RCC 7860 (cell line): ENCODE results near the gene LPAR5.

ENCODE experiments used
- DNase-seq: peaks from one replicate; pipeline ENCODE4 v3.0.0-alpha.2; 2015; ENCODE audit warnings: low spot score
- FAIRE-seq: peaks from 2 replicates; lab custom pipeline; 2012; peaks lifted over from hg19 to GRCh38; lab: Jason Lieb, UNC

The LPAR5 gene

DNA sequence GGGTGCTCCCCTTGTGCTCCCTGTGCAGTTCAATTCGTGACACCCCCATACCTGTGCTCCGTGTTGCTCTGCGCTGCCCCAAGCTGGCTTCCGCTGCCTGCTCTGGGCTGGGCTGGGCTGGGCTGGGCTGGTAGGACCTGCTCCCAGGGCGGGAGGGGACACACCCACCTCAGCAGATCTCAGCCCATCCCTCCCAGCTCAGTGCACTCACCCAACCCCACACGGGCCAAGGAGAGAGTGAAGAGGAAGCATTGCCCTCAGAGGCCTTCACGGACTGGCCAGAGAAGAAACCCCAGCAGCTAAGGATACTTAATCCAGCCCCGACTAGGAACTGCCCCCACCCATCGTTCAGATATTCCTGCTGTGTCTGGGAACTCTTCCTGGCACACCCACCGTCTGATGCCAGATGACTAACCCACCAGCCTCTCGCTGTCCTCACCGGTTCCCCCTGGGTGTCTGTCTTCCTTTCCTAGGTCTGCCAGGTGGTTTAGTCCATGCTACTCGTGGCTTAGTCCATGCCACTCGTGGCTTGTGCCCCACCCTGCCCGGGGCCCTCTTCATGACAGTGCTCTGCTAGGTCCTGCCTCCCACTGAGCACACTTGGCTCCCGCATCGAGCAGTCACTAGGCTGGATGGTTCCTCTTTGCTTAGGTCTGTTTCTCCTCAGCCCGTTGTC is at the start of gene LPAR5:
LPAR5 (minus strand) TSS at position 104 of the 676 bp plus-strand sequence. CDS start 14,711 bp downstream, outside the sequence.
- peak; percentile 31 for DNase-seq

DNA sequence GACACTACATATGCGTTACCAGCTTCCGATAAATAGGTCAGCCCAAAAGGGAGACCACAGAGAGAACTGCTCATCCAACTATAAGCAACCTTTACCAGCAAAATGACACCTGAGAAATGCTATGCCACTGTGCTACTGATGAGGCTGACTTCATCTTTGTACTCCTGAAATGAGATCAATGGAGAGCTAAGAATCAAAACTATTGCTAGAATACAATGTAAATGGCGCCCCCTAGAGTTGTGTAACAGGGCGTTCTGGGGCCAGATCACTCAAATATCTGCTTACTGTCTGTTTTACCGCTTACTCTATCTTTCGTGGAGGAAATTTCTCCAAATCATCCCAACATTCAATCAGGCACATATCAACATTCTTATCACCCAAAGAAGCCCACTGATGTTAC is 48.9 kb upstream of the LPAR5 start:
- DNase-seq: peak; percentile 6
- no peak for FAIRE-seq

More for the DNA sequence above, at the start of gene LPAR5:
- FAIRE-seq: no peak

DNA sequence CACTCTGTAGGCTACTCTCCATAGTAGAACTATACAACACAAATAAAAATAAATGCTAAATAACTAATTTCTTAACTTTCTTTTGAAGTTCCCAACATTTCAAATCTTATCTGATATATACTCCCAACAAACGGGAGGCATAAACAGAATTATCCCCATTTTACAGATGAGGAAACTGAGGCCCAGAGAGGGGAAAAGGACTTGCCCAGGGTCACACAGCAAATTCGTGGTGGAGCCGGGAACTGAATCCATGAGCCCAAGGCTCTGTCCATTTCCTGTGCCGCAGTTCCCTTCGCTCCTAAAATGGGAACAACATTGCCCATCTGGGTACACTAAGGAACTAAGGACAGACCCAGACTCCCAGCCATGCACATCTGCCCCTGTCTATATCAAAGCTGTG is 41.2 kb upstream of the LPAR5 start:
- DNase-seq: no peak
- FAIRE-seq: no peak

DNA sequence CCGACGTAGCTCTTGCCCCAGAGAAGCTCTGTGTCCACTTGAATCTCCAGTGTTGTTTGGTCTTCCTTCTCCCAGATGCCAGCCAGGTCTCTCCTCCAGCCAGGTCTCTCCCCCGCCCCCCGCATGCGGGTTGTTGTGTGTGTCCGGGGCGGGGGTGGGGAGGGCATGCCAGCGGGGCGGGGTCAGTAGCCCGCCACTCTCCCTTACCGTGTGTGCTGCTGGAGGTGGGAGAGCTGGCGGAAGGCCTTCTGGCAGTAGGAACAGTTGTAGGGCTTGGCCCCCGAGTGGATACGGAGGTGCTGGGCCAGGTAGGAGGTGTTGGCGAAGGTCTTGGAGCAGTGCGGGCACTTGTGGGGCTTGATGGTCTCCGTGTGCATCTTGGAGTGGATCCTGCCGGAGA is 36.4 kb upstream of the LPAR5 start:
- DNase-seq: no peak
- FAIRE-seq: no peak

DNA sequence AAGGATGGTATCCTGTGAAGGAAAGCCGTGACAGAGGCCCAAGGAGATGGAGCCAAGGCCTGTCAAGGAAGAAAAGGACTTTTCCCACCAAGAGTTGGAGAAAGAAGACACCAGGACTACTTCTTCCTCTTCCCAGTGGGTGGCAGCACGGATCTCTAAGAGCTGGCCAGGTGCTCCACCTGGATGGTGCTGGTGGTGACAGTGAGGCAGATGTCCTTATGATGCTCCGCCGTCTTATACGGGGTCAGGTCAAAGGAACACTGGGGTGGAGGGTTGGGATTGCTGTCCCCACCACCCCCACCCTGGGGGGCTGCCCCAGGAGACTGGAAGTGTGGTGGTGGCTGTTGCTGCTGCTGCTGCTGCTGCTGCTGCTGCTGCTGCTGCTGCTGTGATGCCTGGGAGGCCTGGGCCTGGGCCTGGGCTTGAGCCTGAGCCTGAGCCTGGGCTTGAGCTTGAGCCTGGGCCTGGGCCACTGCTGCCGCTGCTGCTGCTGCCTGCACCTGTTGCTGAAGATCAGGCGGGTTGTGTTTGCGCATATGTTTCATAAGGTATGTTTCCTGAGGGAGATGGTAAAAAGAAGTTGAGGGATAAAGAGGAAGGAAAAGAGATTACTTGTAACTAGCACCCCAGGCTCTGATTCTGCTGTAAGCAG is 31.9 kb upstream of the LPAR5 start:
- no peak for DNase-seq
- no peak for FAIRE-seq

DNA sequence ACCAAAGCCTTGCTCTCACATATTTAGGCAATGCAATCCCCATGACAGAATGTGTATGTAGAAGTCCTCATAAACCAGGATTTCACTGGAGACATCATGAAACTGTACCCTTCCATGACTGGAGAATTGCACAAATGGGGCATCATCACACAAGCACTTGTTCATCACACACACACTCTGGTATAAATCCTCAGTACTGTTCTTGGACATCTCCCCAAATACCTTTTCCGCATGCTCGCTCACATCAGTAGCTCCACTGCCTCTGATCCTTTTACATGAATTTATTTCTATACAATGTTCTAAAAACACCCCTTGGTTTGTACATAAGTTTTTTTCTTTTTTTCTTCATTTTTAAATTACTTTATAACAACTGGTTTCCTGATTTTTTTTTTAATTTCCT is 30.5 kb upstream of the LPAR5 start:
- DNase-seq: no peak
- FAIRE-seq: no peak

DNA sequence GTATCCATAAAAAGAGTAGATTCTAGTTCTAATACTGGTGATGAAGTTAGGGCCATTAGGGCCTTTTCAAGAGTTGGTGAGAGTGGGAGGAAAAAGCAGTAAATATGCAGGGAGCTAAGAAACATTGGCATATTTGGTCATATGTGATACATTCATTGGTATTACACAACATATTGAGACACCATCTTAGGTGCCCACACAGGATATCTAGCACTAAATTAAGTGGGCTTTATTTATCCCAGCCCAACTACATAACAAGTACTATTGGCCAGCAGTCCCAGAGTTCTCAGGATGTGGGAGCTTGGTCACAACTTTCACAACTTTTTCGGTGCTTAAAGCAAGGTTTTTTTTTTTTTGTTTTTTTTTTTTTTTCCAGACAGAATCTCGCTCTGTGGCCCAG is 29.1 kb upstream of the LPAR5 start:
- DNase-seq: no peak
- no peak for FAIRE-seq

DNA sequence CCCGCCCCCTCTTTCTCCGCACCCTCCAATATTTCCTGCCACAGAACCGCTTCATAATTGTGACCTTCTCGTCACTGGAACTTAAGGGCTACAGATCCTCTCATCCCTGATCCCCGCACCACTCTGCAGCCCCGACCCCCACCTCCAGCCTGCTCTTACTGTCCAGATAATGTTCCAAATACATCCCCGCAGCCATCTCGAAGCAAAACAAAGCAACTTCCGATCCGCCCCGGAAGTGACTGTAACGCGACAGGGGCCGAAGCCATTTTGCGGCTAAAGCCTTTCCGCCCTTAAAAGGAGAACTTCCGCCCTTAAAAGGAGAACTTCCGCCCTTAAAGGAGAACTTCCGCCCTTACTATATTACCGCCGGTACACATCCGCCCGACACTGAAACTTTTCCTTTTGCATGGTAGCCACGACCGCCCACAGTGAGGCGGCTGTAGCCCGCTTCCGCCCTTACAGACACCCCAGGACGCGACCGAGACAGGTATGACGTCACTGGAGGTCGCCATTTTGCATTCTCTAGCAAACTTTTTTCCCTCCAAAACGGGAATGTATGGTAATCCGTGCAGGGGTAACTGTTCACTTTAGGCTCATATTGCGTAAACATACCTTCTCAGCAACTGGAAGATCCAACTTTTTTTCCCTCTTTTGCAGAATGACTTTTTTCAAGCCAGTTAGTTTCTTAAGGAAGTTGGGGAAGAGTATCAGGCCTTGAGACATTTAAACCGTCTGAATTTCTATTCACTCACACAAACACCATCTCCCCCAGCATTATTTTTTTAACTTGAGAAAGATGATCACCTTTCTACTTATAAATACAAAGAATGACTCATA is 27.4 kb upstream of the LPAR5 start, which contains the start of gene ING4:
ING4 (minus strand) TSS at position 214 of the 837 bp plus-strand sequence; CDS start at position 196, 18 bp downstream.
- FAIRE-seq: peak; percentile 90
- DNase-seq: peak; percentile 98

DNA sequence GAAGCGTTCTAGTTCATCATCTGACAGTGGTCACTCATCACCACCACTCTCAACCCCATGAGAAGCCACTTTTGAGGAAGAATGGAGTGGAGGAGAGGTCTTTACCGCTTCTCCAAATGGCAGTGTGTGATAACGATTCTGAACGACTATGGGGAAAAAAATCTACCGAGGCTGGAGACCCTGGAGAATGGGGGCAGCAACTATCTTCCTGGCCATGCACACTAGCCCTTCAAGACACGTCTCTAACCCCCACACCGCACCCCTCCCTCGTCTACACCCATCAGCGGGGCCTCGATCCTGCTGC is 26.8 kb upstream of the LPAR5 start:
- DNase-seq: no peak
- FAIRE-seq: no peak

DNA sequence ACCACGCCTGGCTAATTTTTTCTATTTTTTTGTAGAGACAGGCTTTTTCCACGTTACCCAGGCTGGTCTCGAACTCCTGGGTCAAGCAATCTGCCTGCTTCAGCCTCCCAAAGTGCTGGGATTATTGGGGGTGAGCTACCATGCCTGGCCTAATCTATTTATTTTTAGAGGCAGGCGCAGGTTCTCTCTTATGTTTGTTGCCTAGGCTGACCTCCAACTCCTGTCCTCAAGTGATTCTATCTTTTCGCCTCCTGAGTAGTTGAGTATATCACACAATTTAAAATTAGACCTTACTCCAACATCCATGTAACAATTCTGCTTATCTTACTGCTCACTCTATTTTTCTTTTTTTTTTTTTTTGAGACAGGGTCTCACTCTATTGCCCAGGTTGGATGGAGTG is 18.2 kb upstream of the LPAR5 start:
- no peak for FAIRE-seq
- no peak for DNase-seq

DNA sequence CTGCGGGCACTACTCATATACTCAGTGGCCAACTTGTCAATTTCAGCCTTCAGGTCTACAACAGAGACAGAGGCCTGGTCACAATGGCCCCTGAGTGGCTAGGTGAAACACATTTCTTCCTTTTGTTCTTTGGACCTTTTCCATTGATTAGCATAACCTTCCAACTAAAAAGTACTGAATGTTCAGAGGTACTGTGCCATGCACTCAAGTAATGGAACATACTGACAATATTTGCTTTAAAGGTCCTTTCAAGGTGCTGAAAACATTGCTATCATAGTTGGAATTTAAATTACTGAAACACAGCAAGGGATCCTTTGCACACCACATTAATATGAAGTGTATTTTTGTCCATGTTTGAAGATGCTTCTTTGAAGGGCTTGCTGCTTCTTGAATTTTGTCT is 17.6 kb upstream of the LPAR5 start:
- FAIRE-seq (no peak), DNase-seq (no peak)

DNA sequence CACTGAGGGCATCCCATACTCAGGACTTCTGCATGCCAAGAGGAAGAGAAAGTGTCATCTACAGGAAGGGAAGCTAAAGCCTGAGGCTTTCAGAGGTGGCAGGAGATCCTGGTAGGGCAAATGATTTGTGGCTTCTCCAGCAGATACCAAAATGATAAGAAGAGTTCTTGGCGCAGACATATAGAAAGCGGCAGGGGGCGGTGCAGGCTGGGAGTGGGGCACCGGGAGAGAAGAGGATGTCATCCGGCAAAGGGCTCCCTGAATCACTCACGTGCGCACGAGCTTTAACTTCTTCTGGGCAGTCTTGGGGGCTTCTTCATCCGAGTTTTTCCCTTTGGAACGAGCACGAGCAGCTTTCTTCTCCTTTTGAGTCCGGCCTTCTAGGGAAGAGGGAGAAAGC is 16.6 kb upstream of the LPAR5 start:
- no peak for DNase-seq
- no peak for FAIRE-seq

DNA sequence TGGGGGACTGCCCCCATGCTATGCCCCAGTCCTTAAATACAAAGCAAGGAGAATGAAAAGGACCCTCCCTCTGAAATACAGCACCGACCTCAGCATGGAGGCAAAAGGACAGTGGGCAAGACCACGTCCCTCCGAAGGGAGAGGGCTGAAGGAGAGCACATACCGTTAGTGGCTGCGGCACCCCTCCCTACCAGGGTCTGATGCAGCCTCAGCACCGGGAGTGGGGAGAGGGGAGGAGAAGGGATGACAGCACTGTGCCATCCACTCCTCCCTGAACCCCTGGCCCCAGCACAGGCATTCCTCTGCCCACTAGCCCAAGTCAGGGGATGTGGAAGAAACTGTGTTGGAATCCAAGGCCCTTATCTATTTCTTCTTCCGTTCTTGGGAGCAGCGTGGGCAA is 15.1 kb upstream of the LPAR5 start:
- no peak for DNase-seq
- FAIRE-seq: no peak

DNA sequence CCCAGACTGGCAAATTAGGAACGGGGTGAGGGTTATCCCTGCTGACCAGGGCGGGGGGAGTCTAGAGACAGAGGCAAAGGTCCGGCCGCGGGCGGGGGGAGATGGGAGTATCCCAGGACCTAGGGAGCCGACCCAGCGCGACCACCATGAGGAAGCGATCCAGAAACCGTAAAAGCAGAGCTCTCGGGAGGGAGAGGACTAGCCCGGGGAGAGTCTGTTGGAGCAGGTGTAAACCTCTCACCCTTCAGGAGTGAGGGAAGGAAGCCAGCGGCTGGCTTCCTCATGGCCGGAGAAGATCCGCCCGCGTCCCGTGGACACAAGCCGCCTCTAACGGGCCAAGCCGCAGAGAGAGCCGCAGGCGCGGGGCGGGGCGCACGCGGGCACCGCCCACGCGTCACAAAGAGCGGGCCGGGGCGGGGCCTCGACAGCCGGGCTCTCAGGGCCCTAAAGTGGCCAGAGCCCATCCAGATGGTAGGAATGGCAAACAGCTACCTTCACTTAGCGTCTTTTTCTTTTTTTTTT is 11.4 kb upstream of the LPAR5 start, which contains the start of gene ACRBP:
ACRBP (minus strand) TSS at position 350 of the 522 bp plus-strand sequence; CDS start at position 284, 66 bp downstream.
- FAIRE-seq: no peak
- no peak for DNase-seq

DNA sequence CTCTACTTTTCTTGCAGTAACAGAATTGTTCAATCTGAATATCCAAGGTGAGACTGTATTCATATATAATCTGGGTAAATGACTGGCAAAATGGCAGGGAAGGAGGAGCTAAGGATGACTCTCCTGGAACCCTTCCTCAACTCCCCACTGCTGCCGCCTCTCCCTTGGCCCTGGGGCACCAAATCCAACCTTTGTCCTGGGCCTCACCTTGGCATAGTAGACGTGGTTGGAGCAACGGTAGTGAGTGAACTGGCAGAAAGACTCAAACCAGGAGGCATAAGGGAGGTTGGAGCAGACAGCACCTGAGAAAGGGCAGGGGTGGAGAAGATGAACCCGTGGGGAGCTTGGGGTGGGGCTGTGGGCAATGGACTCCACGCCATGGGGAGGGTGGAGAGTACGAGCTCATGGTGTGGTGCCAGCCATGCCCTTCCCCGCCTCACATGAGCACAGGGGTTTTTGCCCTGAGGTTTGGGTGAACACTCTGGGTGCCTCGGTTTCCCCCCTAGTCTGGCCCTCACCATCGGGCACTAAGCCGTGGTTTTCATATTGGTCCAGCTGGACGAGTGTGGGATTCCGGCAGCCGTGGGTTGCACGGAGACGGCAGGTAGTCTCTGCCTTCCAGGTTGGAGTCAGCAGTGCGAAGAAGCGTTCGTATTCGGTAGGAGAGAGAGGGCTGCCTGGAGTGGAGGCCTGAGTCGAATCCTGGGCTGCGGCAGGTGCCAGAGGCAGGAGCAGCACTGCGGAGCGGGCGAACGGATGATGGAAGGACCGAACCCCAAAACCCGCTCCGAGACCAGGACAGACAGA is 10.7 kb upstream of the LPAR5 start:
- DNase-seq (no peak), FAIRE-seq (no peak)

DNA sequence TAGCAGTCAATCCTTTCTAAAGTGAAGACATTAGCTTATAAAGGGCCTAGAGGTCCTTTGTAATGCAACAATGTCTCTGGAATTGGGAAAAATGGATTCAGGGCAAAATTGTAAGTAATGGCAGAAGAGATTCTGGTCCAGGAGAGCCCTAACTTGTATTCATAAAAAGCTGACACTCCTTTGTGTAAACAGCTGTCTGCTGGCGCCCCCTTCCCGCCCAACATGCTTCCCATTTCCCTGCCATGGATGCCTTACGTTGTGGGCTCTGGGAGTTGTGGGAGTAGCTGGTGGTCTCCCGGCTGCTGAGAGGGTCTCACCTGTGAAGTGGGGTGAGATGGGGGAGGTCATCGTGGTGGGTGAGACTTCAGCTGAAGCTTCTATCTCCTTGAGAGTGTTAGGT is 9.1 kb upstream of the LPAR5 start:
- DNase-seq (no peak), FAIRE-seq (no peak)

DNA sequence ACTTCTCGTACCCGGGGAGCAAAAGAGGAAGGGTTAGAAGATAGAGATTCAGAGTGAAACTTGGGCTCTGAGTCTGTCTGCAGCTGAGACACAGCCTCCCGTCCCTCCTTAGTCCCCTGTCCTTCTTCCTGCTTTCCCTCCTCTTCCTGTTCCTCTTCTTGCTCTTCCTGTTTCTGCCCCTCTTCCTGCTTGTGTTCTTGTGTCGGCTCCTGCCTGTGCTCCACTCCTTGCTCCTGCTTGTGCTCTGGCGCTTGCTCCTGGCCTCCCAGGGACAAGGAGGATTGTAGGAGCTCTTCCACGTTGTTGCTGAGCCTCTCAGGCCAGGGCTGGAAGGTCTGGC is 8.5 kb upstream of the LPAR5 start:
- DNase-seq (no peak), FAIRE-seq (no peak)

DNA sequence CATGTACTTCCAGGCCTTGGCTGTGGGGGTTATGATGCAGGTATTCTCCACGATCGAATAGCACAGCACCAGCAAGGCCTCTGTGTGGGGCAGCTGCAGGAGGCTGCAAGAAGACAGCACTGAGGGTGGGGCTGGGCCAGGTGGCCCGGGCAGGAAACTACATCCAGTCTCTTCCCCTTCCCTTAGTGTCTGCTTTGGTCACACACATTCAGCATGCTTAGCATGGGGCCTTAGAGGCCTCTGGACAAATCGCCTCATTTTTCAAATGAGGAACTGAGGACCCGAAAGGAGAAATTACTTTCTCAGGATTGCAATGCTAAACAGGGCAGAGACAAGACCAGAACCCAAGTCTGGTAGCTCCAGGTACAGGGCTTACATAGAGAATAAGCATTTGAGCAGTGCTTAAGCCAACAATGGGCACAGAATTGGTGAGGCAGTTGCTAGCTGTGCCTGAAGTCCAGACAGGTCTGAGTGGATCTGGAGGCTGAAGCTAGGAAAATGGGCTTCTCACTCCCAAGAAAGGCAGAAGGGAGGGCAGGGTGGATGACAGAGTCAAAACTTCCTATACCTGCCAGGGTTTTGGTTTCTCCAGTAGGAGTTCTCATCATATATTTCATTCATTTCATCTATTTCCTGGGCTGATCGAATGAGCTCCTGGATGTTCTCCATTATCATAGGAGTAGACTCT is 8.0 kb upstream of the LPAR5 start:
- FAIRE-seq: no peak
- no peak for DNase-seq

DNA sequence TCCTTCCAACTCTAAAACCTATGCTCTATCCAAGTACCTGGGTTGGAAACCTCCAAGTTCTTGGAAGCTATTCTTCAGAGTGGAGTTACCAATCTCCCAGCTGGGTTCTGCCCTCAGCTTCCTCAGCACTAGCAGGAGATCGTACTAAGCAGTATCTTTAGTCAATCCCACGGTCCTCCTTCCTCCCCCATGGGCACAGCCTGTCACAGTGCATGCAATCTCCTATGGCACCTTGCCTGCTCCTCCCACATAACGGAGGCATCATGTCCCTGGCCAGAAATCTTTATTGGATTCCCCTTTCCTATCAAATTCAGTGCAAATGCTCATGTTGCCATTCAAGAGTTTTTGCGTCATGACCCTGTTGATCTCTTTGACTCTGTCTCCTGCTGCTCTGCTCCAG is 5.4 kb upstream of the LPAR5 start:
- DNase-seq: no peak
- no peak for FAIRE-seq

DNA sequence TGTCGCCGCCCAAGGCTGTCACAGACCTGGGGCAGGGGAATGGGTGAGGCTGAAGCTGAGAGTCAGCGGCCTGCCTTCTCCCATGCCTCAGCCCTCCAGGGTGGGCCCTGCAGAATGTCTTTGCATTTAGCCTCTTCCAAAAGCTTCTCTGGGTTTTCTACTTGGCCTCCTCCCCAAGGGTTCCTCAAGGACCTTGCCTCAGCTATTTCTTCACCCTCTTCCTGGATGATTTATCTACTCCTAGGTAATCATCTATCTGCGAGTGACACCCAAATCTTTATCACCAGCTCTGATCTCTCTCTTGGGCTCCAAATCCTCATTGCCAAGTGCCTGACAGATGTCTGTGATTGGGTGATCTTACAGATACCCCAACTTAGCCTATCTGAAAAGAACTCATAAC is 4.7 kb upstream of the LPAR5 start:
- FAIRE-seq (no peak), DNase-seq (no peak)
